Mesothelial cell of epicardium (in vitro differentiated cells): Measurements from ENCODE around the gene CNIH4. TPM values are rescaled to one million over a fixed set of nuclear protein-coding genes. Genes with fewer than 3 reads are reported as not detected.
"Not testable (repeated sequence)": the region's sequence is repeated elsewhere in the genome, so short reads cannot be mapped to it uniquely, and the experiment has no call there.

Source experiments
- DNase-seq, 2 experiments: peaks; one replicate each; pipeline ENCODE4 v3.0.0; 2021; ENCODE audit warnings: low spot score in 2 of 2; ENCODE audit not compliant: unreplicated experiment in 2 of 2
- H3K27ac Mint-ChIP-seq: 2 replicates; pipeline ENCODE4 v1.8.0; 2021; ENCODE audit warnings: mixed read lengths
- H3K27me3 Mint-ChIP-seq: 2 replicates; pipeline ENCODE4 v1.8.0; 2021; ENCODE audit warnings: low read depth, mixed read lengths
- H3K36me3 Mint-ChIP-seq: 2 replicates; pipeline ENCODE4 v1.8.0; 2021; ENCODE audit warnings: mixed read lengths
- H3K4me1 Mint-ChIP-seq: 2 replicates; pipeline ENCODE4 v1.8.0; 2021; ENCODE audit warnings: mixed read lengths
- H3K4me3 Mint-ChIP-seq: 2 replicates; pipeline ENCODE4 v1.8.0; 2021; ENCODE audit warnings: mild to moderate bottlenecking, moderate library complexity, mixed read lengths
- H3K9me3 Mint-ChIP-seq: 2 replicates; pipeline ENCODE4 v1.8.0; 2021; ENCODE audit warnings: mixed read lengths
- CTCF ChIP-seq: fragments of 200-600 bp; sonication (generic); IDR thresholded peaks from one replicate; pipeline ENCODE4 v1.5.0; 2021; ENCODE audit warnings: antibody characterized with exemption; ENCODE audit not compliant: unreplicated experiment
- total RNA-seq: library from RNA; stranded (reverse); gene quantifications from 3 replicates; pipeline ENCODE4 v1.2.1, GENCODE V29; 2021

The CNIH4 gene
- total RNA-seq, 1 donor from 2014 or later: 40.2 TPM

DNA sequence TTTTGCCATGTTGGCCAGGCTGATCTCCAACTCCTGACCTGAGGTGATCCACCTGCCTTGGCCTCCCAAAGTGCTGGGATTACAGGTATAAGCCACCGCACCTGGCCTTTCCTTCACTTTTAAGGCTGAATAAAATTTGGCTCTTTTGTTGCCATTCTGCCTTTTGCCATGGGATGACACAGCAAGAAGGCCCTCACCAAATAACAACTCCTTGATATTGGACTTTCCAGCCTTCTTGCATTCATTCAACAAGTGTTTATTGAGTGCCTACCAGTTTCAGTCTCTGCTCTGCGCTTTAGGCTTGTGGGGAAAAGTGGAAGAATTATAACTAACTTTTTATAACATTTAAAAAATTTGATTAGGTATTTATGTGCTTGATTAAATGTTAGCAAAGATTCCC lies 24.9 kb upstream of the CNIH4 start:
- no peak for DNase-seq
- no peaks in the 10 kb centered on the region for H3K36me3 Mint-ChIP-seq
- no peak for TF ChIP-seq CTCF
- H3K27ac Mint-ChIP-seq: no peak overlapping the region
- no peak overlapping the region for H3K4me3 Mint-ChIP-seq
- H3K9me3 Mint-ChIP-seq: no peaks in the 10 kb centered on the region
- peaks cover 22% of the 10 kb centered on the region for H3K4me1 Mint-ChIP-seq
- H3K27me3 Mint-ChIP-seq: no peaks in the 10 kb centered on the region

GRCh38 chr1:224333309-224333926 lies 23.3 kb upstream of the CNIH4 start:
- Mint-ChIP-seq H3K36me3 (no peaks in the 10 kb centered on the region), H3K4me1 (peaks cover 19% of the 10 kb centered on the region), H3K27ac (no peak overlapping the region), H3K4me3 (no peak overlapping the region), H3K9me3 (no peaks in the 10 kb centered on the region), H3K27me3 (no peaks in the 10 kb centered on the region)
- no peak for DNase-seq
- TF ChIP-seq CTCF: peak; percentile 65

GRCh38 chr1:224333939-224334786 lies 22.5 kb upstream of the CNIH4 start:
- no peak for DNase-seq
- no peak overlapping the region for H3K4me3 Mint-ChIP-seq
- no peak for TF ChIP-seq CTCF
- H3K4me1 Mint-ChIP-seq: peaks cover 15% of the 10 kb centered on the region
- no peaks in the 10 kb centered on the region for H3K27me3 Mint-ChIP-seq
- no peaks in the 10 kb centered on the region for H3K36me3 Mint-ChIP-seq
- H3K9me3 Mint-ChIP-seq: no peaks in the 10 kb centered on the region
- no peak overlapping the region for H3K27ac Mint-ChIP-seq

DNA sequence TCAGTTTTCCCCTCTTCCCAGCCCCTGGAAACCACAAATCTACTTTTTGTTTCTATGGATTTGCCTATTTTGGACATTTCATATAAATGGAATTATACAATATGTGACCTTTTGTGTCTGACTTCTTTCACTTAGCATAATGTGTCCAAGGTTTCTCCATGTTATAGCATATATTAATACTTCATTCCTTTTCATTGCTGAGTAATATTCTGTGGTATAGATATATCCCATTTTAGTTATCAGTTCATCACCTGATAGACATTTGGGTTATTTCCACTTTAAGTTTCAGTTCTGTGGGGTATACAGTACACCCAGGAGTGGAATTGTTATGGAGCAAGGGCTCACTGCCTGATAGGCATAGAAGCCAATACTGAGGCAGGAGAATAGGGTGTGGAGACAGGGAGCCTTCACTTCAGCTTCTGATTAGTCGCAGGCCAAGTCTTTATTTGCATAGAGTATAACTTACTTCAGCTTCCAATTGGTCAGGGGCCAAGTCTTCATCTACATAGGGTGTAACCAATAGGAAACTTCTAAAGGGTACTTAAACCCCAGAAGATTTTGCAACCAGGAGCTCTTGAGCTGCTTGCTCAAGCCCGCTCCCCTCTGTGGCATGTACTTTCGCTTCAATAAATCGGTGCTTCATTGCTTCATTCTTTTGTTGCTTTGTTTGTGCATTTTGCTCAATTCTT lies 18.4 kb upstream of the CNIH4 start:
- Mint-ChIP-seq H3K4me3 (no peak overlapping the region), H3K27me3 (no peaks in the 10 kb centered on the region), H3K27ac (no peak overlapping the region), H3K36me3 (peaks cover 6% of the 10 kb centered on the region), H3K9me3 (peaks cover 10% of the 10 kb centered on the region), H3K4me1 (peaks cover 8% of the 10 kb centered on the region)
- no peak for TF ChIP-seq CTCF
- DNase-seq: no peak

DNA sequence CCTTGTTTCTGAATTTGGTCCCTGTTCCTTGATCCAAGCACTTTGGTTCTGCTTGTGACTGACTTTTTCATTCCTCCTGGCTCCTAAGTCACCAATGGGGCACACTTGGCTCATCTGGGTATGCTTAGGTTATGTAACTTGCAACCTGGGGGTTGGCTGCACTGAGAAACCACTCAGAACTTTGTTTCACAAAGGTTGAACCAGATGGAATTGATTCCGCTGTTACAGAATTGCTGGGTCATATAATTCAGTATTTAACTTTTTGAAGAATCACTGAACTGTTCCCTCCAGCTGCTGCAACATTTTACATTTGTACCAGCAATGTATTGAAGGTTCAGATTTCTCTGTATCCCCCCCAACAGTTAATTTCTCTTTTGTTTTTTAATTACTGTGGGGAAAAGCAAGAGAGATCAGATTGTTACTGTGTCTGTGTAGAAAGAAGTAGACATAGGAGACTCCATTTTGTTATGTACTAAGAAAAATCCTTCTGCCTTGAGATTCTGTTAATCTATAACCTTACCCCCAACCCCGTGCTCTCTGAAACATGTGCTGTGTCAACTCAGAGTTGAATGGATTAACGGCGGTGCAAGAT lies 17.1 kb upstream of the CNIH4 start:
- H3K27ac Mint-ChIP-seq: no peak overlapping the region
- no peak for TF ChIP-seq CTCF
- no peaks in the 10 kb centered on the region for H3K27me3 Mint-ChIP-seq

DNA sequence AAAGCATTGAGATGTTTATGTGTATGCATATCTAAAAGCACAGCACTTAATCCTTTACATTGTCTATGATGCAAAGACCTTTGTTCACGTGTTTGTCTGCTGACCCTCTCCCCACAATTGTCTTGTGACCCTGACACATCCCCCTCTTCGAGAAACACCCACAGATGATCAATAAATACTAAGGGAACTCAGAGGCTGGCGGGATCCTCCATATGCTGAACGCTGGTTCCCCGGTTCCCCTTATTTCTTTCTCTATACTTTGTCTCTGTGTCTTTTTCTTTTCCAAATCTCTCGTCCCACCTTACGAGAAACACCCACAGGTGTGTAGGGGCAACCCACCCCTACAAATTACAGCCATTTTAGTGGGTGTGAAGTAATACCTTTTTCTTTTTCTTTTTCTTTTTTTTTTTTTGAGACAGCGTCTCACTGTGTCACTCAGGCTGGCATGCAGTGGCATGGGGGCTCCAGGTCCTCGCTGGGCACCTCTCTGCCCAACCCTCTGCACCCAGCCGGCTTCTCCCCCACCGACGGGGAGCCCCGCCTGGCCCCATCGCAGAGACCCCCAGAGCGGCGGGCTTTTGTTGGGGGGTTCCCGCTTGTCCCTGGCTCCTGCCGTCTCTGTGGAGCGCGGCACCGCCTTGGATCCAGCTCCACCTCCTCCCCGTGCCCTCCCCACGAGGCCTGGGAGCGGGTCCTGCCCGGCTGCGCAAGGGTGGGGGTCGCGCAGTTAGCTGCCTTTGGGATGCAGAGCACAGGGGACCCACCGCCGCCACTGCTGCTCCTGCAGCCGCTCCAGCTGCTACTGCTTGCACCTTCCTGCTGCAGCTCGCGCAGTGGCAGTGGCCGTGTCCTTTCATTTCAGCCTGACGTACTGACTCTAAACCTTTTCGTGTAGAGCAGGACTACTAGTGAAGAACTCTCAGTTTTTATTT lies 16.0 kb upstream of the CNIH4 start:
- H3K9me3 Mint-ChIP-seq: peaks cover 10% of the 10 kb centered on the region
- H3K4me1 Mint-ChIP-seq, H3K36me3 Mint-ChIP-seq, H3K27ac Mint-ChIP-seq, H3K27me3 Mint-ChIP-seq: not testable (repeated sequence)
- H3K4me3 Mint-ChIP-seq: peak overlapping the region; percentile 61
- DNase-seq: peak; percentile 20 to 39

More for the DNA sequence above, 17.1 kb upstream of the CNIH4 start:
- Mint-ChIP-seq H3K36me3 (peaks cover 6% of the 10 kb centered on the region), H3K9me3 (peaks cover 10% of the 10 kb centered on the region), H3K4me3 (no peak overlapping the region), H3K4me1 (peaks cover 3% of the 10 kb centered on the region)
- DNase-seq: no peak
